NOMO-1 treated with dmso at 0.1 percent for 144 hours (cell line): ENCODE data around the gene CD38.

ENCODE experiments used
- DNase-seq: peaks from one replicate; lab custom pipeline; 2025; ENCODE audit not compliant: unreplicated experiment; lab: John Stamatoyannopoulos, UW

Gene CD38

GRCh38 chr4:15894921-15895916, 117.1 kb downstream of the CD38 start:
- DNase-seq: no peak

- no peak for DNase-seq
Measured at GRCh38 chr4:15897577-15897976, 119.4 kb downstream of the CD38 start.

GRCh38 chr4:15898902-15899301, 120.8 kb downstream of the CD38 start:
- no peak for DNase-seq

- DNase-seq: no peak
Measured at GRCh38 chr4:15899511-15899910, 121.4 kb downstream of the CD38 start.

GRCh38 chr4:15901007-15901406, 122.9 kb downstream of the CD38 start:
- DNase-seq: peak; percentile 13

GRCh38 chr4:15901998-15902397, 123.9 kb downstream of the CD38 start:
- DNase-seq: no peak

- peak; percentile 65 for DNase-seq
Measured at GRCh38 chr4:15902746-15903145, 124.6 kb downstream of the CD38 start.
